Jurkat, Clone E6-1 (cell line): Measurements from ENCODE around the gene TXNRD2.

Experiments used
- DNase-seq: peaks from one replicate; pipeline ENCODE4 v3.0.0-alpha.2; 2011; ENCODE audit warnings: low read depth, low spot score
- H3K4me3 ChIP-seq: 2 replicates; pipeline ENCODE4 v1.5.1; 2011; ENCODE audit warnings: mild to moderate bottlenecking, low read length, control low read depth, moderate library complexity

The TXNRD2 gene

GRCh38 chr22:19981171-19981960 lies 39.7 kb upstream of the TXNRD2 start:
- H3K4me3 ChIP-seq: no peak overlapping the region

DNA sequence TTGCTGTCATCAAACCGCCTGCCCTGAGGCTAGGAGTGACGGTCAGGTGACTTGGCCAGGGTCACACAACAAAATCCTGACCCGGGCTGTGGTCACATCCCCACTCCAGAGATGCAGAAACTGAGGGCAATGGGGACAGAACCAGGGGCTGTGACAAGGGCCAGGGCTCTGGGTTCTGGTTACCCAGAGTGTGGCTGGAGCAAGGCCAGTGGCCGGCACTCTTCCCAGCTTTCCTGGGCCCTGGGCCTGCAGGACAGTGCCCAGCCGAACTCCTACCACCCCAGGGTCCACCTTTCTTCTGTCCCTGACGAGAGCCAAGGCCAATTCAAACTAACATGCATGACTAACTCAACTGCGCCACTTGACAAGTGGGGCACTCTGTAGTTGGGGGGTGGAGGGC lies 39.1 kb upstream of the TXNRD2 start:
- DNase-seq: no peak

More at GRCh38 chr22:19981171-19981960, 39.7 kb upstream of the TXNRD2 start:
- DNase-seq: no peak

GRCh38 chr22:19979712-19980493 lies 38.3 kb upstream of the TXNRD2 start:
- H3K4me3 ChIP-seq: no peak overlapping the region
- no peak for DNase-seq

More for the DNA sequence above, 39.1 kb upstream of the TXNRD2 start:
- no peak overlapping the region for H3K4me3 ChIP-seq

GRCh38 chr22:19978748-19979147 lies 37.1 kb upstream of the TXNRD2 start:
- no peak overlapping the region for H3K4me3 ChIP-seq
- DNase-seq: no peak

- H3K4me3 ChIP-seq: no peak overlapping the region
- DNase-seq: no peak
Observed at GRCh38 chr22:19977296-19978243, 36.0 kb upstream of the TXNRD2 start.

GRCh38 chr22:19976671-19977070 lies 35.1 kb upstream of the TXNRD2 start:
- DNase-seq: no peak

GRCh38 chr22:19975707-19976035 lies 34.1 kb upstream of the TXNRD2 start:
- no peak for DNase-seq
- H3K4me3 ChIP-seq: no peak overlapping the region

More at GRCh38 chr22:19976671-19977070, 35.1 kb upstream of the TXNRD2 start:
- no peak overlapping the region for H3K4me3 ChIP-seq

DNA sequence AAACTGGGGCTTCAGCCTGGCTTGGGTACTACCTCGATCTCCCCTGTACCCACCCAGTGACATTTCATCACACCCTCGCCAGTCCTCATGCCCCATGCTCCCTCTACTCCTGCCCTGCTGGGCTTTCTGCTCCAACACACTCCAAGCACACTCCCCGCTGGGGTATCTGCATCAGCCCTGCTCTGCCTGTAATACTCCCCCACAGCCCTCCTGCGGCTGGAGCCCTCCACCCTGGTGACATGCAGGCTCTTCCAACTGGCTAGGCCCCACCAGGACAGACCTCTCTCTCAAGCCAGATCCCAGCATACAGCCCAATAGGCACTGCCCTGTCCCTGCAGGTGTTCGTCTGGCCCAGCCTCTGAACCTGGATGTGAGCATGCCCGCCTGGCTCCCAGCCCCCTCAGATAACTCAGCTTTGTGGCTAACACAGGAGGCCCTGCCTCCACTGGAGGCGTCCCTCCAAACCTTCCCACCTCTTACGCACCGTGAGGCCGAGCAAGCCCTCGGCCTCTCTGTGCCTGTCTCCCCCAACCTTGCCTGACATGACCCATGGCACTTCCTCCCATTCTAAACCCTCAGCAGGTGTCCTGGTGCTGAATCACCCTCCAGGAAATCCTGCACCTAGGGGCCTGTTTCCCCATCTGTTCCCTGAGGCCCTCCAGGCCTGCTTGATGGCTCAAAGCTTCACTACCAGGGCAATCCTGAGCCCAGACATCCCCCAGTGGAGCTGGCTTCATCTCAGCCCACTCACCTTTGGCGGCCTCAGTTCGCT lies 33.5 kb upstream of the TXNRD2 start:
- H3K4me3 ChIP-seq: no peak overlapping the region

DNA sequence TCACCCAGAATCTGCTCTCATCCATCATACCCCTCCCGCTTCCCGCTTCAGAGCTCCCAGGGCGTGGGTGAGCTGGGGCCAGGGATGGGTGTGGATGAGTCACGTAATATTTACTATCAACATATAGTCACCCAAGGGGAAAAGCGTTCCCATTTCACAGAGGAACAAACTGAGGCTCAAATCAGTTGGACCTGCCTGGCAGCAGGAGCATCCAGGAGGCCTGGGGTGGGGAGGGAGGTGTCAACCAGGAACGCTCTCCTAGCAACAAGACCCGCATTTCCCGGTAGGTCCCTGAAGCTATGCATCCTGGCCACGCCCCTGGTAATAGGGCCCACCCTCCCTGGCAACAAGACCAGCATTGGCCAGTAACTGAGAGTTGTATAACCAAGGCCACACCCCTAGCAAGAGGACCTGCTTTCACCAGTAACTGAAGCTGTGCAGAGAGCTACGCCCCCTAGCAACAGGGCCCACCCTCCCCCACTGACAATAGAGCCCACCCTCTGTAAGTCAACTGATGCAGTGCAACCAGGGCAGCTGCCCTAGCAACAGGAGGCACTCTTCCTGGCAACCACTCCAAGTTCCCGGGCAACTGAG lies 32.7 kb upstream of the TXNRD2 start:
- peak; percentile 94 for DNase-seq
- no peak overlapping the region for H3K4me3 ChIP-seq

More for the DNA sequence above, 33.5 kb upstream of the TXNRD2 start:
- peak; percentile 36 for DNase-seq

GRCh38 chr22:19973551-19974267 lies 32.1 kb upstream of the TXNRD2 start:
- DNase-seq: no peak
- no peak overlapping the region for H3K4me3 ChIP-seq

DNA sequence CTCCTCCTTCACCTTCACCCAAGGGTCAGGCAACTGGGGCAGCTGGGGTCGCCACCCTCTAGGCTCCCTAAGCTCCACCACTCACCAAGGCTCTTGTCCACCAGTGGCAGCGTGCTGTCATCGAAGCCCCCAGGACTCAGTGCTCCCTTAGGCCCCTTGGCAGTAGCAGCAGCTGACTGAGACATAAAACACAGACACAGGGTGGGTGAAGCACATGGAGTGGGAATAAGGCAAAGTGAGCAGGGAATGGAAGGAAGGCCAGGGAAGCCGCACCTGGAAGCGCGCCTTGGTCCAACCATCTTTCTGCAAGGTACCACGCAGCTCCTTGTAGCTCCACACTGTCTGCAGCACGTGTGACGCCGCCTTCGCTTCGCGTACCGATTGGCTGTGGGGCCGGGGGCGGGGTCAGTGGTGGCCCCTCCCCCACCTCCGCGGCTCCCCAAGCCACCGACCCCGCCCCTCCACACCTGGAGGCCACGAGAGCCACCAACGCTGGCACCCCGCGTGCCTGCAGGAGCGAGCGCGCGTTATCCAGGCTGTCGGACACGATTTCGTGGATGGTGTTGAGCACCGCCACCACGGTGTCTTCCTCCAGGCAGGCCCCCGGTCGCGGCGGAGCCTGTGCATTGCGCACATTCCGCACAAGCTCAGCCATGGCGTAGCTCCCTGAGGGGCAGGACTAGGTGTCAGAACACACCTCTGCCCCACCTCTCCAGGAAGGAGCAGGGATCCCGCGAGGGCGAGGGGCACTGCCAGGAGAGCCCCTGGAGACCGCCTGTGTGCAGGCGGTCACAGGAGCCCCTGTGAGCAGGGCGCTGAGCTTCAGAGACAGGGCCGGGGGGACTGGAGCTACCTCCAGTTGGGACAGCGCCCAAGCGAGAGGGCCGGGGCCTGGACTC lies 31.3 kb upstream of the TXNRD2 start:
- no peak for DNase-seq

DNA sequence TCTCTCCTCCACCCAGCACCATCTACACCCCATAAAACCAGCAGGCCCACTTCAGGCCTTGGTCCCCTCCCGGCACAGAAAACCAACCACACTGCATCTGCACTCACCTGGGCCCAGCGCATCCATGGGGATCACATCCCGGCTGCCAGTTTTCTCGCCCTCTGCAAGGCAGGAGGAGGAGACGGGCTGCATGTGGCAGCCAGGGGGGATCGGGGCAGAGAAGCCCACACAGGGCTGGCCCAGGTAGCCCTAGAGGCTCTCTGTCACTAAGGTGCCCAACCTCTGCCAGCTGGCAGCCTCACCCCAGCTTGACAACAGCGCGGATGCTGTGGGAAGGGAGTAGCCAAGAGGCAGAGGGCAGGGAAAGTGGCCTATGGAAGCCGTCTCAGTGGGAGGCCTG lies 30.6 kb upstream of the TXNRD2 start:
- no peak overlapping the region for H3K4me3 ChIP-seq
- DNase-seq: no peak

More for the DNA sequence above, 31.3 kb upstream of the TXNRD2 start:
- no peak overlapping the region for H3K4me3 ChIP-seq

- no peak for DNase-seq
- no peak overlapping the region for H3K4me3 ChIP-seq
Observed at GRCh38 chr22:19971276-19972124, 29.9 kb upstream of the TXNRD2 start.

DNA sequence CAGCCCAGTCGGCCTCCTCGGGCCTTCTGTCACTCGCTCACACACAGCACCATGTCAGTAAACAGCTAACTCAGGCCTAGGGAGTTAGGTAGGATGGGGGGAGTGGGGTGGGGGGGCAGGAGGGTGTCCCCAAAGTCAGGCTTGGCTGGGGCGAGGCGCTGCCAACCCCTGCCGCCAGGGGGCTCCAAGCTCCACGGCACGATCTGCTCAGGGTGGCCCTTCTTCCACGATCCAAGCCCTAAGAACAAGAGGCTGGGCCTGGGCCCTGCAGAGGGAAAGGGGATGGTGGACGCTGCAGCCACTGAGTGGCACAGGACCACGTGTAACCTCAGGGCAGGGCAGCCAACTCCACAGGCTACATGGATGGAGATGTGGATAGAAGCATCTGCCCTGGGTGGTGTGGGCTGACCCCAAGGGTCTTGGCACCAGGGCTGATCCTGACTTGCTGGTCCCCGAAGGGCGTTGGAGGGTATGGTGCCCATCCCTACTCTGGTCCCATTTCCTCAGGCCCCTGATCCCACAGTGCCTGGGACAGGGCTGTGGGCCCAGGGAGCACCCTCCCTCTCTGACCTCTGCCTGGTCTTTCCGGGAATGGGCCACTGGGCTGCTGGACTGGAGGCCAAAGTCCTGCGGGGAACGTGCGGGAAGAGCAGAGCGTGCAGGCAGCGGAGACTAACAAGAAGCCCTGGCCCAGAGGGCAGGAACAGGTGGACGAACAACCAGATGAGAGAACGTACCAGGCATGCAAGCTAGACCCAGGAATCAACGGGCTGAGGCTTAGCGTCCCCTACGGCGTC lies 29.1 kb upstream of the TXNRD2 start:
- H3K4me3 ChIP-seq: no peak overlapping the region
- peak; percentile 43 for DNase-seq

- H3K4me3 ChIP-seq: no peak overlapping the region
- DNase-seq: no peak
Observed at GRCh38 chr22:19970031-19970478, 28.4 kb upstream of the TXNRD2 start.
